SK-N-MC (cell line): ENCODE data around the gene GRB2.

Experiments used
- DNase-seq: peaks from one replicate; pipeline ENCODE4 v3.0.0-alpha.2; 2011; ENCODE audit warnings: low read depth, low spot score
- H3K27ac ChIP-seq: fragments of 200-600 bp; sonication (generic); 2 replicates; pipeline ENCODE4 v1.5.1; 2016; ENCODE audit warnings: mixed run types
- H3K36me3 ChIP-seq: fragments of 200-600 bp; sonication (generic); 2 replicates; pipeline ENCODE4 v1.6.1; 2017; ENCODE audit warnings: antibody characterized with exemption, low read length, mixed read lengths; ENCODE audit not compliant: insufficient read depth
- H3K4me3 ChIP-seq: fragments of 200-600 bp; sonication (generic); 2 replicates; pipeline ENCODE4 v1.5.1; 2016
- H3K9ac ChIP-seq: fragments of 200-600 bp; sonication (generic); 2 replicates; pipeline ENCODE4 v1.8.0; 2017; ENCODE audit warnings: mixed run types, mixed read lengths; ENCODE audit not compliant: insufficient read length
- H3K9me3 ChIP-seq: fragments of 200-600 bp; sonication (generic); 2 replicates; pipeline ENCODE4 v1.6.1; 2017; ENCODE audit warnings: low read depth, mild to moderate bottlenecking, antibody characterized with exemption, low read length, moderate library complexity, mixed read lengths
- EZH2 ChIP-seq: fragments of 200-600 bp; sonication (generic); IDR thresholded peaks from one replicate; pipeline ENCODE4 v1.6.1; 2017; ENCODE audit warnings: antibody characterized with exemption
- FOXP2 ChIP-seq: optimal IDR thresholded peaks from 2 replicates; pipeline ENCODE3; 2011; ENCODE audit warnings: mild to moderate bottlenecking, moderate library complexity; ENCODE audit not compliant: insufficient read depth; ENCODE audit errors: extremely low read length, control extremely low read depth
- POLR2AphosphoS5 ChIP-seq: IDR thresholded peaks from 2 replicates; pipeline ENCODE4 v1.6.1; 2012; ENCODE audit warnings: mild to moderate bottlenecking, low read depth, low read length, borderline replicate concordance

The GRB2 gene

DNA sequence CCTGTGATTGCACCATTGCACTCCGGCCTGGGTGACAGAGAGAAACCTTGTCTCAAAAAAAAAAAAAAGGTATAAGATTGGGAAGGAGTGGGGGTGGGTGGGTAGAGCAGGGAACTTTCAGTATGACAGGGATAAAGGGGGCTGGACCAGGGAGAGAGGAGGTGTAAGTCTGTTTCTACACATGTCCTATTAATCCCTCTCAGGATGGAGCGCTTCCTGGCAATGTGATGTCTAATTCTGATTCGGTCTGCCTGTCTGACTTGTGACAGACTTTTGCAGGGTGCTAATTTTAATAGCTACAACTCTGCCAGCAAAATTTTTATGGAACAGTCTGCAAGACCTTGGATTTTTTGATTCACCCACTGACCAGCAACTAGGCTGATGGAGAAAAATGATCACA, 62.5 kb downstream of the GRB2 start:
- no peak for TF ChIP-seq EZH2
- no peak for TF ChIP-seq POLR2AphosphoS5
- TF ChIP-seq FOXP2, result no peak
- DNase-seq, result no peak
- Histone ChIP-seq H3K27ac (no peak overlapping the region), H3K9me3 (no peaks in the 10 kb centered on the region), H3K36me3 (no peaks in the 10 kb centered on the region), H3K9ac (no peak overlapping the region), H3K4me3 (no peak overlapping the region)

GRCh38 chr17:75341784-75342486, 63.5 kb downstream of the GRB2 start:
- no peak for DNase-seq
- Histone ChIP-seq H3K9ac (no peak overlapping the region), H3K9me3 (no peaks in the 10 kb centered on the region), H3K4me3 (no peak overlapping the region), H3K27ac (no peak overlapping the region), H3K36me3 (no peaks in the 10 kb centered on the region)
- TF ChIP-seq FOXP2, result no peak
- TF ChIP-seq EZH2, result no peak
- TF ChIP-seq POLR2AphosphoS5, result no peak

- H3K36me3 ChIP-seq, result no peaks in the 10 kb centered on the region
- DNase-seq, result no peak
- TF ChIP-seq POLR2AphosphoS5, result no peak
- no peak for TF ChIP-seq EZH2
- no peak for TF ChIP-seq FOXP2
- no peak overlapping the region for H3K4me3 ChIP-seq
- no peak overlapping the region for H3K9ac ChIP-seq
- no peaks in the 10 kb centered on the region for H3K9me3 ChIP-seq
- no peak overlapping the region for H3K27ac ChIP-seq
Measured at GRCh38 chr17:75340631-75341030, 64.8 kb downstream of the GRB2 start.

- Histone ChIP-seq H3K4me3 (no peak overlapping the region), H3K9me3 (no peaks in the 10 kb centered on the region), H3K36me3 (no peaks in the 10 kb centered on the region), H3K9ac (no peak overlapping the region), H3K27ac (0 out of 2 replicates have a peak overlapping the region, but pooled peaks have one; percentile 36)
- no peak for DNase-seq
- TF ChIP-seq FOXP2 (no peak), POLR2AphosphoS5 (no peak), EZH2 (no peak)
Measured at GRCh38 chr17:75339971-75340370, 65.5 kb downstream of the GRB2 start.

- TF ChIP-seq EZH2 (no peak), POLR2AphosphoS5 (no peak), FOXP2 (no peak)
- Histone ChIP-seq H3K9ac (no peak overlapping the region), H3K27ac (peak overlapping the region; percentile 80), H3K36me3 (no peaks in the 10 kb centered on the region), H3K9me3 (no peaks in the 10 kb centered on the region), H3K4me3 (peak overlapping the region; percentile 29; the same call in 1 of the 2 replicates)
- peak; percentile 26 for DNase-seq
Measured at GRCh38 chr17:75338335-75338734, 67.1 kb downstream of the GRB2 start.

- Histone ChIP-seq H3K9ac (no peak overlapping the region), H3K27ac (no peak overlapping the region), H3K4me3 (no peak overlapping the region), H3K36me3 (peaks cover 7% of the 10 kb centered on the region; the same call in 1 of the 2 replicates), H3K9me3 (no peaks in the 10 kb centered on the region)
- TF ChIP-seq FOXP2 (no peak), EZH2 (no peak), POLR2AphosphoS5 (no peak)
- DNase-seq, result no peak
Measured at GRCh38 chr17:75335315-75335714, 70.2 kb downstream of the GRB2 start.

- no peaks in the 10 kb centered on the region for H3K9me3 ChIP-seq
- peaks cover 7% of the 10 kb centered on the region; the same call in 1 of the 2 replicates for H3K36me3 ChIP-seq
- H3K9ac ChIP-seq, result no peak overlapping the region
- H3K4me3 ChIP-seq, result no peak overlapping the region
- no peak for DNase-seq
- TF ChIP-seq POLR2AphosphoS5 (no peak), FOXP2 (no peak), EZH2 (no peak)
- no peak overlapping the region for H3K27ac ChIP-seq
Measured at GRCh38 chr17:75334723-75335122, 70.8 kb downstream of the GRB2 start.

GRCh38 chr17:75331671-75332070, 73.8 kb downstream of the GRB2 start:
- Histone ChIP-seq H3K9ac (no peak overlapping the region), H3K9me3 (no peaks in the 10 kb centered on the region), H3K36me3 (peaks cover 7% of the 10 kb centered on the region; the same call in 1 of the 2 replicates), H3K4me3 (no peak overlapping the region), H3K27ac (no peak overlapping the region)
- no peak for DNase-seq
- TF ChIP-seq FOXP2 (no peak), EZH2 (no peak), POLR2AphosphoS5 (no peak)

GRCh38 chr17:75327757-75328156, 77.7 kb downstream of the GRB2 start:
- no peak for DNase-seq
- no peak overlapping the region for H3K4me3 ChIP-seq
- no peaks in the 10 kb centered on the region for H3K9me3 ChIP-seq
- H3K27ac ChIP-seq, result no peak overlapping the region
- peaks cover 7% of the 10 kb centered on the region; the same call in 1 of the 2 replicates for H3K36me3 ChIP-seq
- TF ChIP-seq EZH2 (no peak), POLR2AphosphoS5 (no peak)
- no peak overlapping the region for H3K9ac ChIP-seq
